ENCODE results near the gene MOGAT1. TPM values are rescaled to one million over a fixed set of nuclear protein-coding genes. Genes with fewer than 3 reads are reported as not detected.

The MOGAT1 gene
- total and polyA plus RNA-seq, 2 of the 13 experiments (the other 11 are each of a cell fraction or from before 2014, with no cell fraction given), result 0.98 to 4.3 TPM

DNA sequence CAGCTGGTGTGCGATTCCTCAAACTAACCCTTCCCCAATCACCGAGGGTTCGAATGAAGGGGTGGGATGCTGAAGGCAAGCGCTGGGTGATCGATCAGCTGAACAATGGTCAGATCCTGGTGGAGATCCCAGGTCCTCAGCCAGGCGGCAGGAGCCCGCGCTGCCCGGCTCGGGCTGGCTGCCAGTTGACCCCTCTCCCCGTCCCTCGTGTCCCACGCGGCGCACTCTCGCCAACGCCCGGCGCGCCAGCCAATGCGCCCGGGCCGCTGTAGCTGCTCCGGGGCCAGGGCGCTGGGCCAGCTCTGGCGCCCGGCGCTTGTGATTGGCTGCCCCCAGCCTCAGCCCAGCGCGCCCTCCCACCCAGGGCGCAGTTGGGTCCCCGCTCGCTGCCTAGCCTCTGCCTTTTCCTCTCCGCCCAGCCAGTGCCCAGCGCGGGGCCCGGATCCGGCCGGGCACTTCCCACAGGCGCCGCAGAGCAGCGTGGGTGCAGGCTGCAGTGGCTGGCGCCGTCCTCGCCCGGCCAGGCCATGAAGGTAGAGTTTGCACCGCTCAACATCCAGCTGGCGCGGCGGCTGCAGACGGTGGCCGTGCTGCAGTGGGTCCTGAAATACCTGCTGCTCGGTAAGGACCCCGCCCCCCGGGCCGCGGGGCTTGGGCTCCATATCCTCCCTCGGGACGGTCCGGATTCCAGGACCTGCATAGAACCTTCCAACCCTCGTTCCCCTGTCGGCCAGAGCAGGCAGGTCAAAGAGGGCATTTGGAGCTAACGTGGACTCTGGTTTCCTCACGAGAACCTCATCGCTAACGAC is at the start of gene MOGAT1 (continued):
- TF ChIP-seq SMAD3 (CRISPR knock-in tag; IDR thresholded peaks at IDR 0.05) (no peak), BRCA1 (CRISPR knock-in tag; IDR thresholded peaks at IDR 0.05) (no peak), SRSF4 (IDR thresholded peaks at IDR 0.05; ENCODE audit: low read depth, low read length, poor library complexity, severe bottlenecking) (no peak), ZNF782 (CRISPR knock-in tag; IDR thresholded peaks at IDR 0.05; ENCODE audit: borderline replicate concordance) (peak; percentile 85), ZNF143 (CRISPR knock-in tag; IDR thresholded peaks at IDR 0.05) (peak; percentile 48; the same call in 1 of the 2 replicates), PITX1 (CRISPR knock-in tag; IDR thresholded peaks at IDR 0.05) (peak; percentile 67; the same call in 1 of the 2 replicates), KLF9 (CRISPR knock-in tag; IDR thresholded peaks at IDR 0.05; ENCODE audit: low read depth) (no peak), SKI (IDR thresholded peaks at IDR 0.05; ENCODE audit: partially characterized antibody) (peak; percentile 54)
- TF ChIP-seq, protein P1, sequence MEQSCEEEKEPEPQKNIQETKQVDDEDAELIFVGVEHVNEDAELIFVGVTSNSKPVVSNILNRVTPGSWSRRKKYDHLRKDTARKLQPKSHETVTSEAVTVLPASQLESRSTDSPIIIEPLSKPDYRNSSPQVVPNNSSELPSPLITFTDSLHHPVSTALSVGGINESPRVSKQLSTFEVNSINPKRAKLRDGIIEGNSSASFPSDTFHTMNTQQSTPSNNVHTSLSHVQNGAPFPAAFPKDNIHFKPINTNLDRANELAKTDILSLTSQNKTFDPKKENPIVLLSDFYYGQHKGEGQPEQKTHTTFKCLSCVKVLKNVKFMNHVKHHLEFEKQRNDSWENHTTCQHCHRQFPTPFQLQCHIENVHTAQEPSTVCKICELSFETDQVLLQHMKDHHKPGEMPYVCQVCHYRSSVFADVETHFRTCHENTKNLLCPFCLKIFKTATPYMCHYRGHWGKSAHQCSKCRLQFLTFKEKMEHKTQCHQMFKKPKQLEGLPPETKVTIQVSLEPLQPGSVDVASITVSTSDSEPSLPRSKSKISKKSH (CRISPR knock-in tag; IDR thresholded peaks at IDR 0.05; ENCODE audit: borderline replicate concordance), result peak; percentile 34
- TF ChIP-seq, protein P2, sequence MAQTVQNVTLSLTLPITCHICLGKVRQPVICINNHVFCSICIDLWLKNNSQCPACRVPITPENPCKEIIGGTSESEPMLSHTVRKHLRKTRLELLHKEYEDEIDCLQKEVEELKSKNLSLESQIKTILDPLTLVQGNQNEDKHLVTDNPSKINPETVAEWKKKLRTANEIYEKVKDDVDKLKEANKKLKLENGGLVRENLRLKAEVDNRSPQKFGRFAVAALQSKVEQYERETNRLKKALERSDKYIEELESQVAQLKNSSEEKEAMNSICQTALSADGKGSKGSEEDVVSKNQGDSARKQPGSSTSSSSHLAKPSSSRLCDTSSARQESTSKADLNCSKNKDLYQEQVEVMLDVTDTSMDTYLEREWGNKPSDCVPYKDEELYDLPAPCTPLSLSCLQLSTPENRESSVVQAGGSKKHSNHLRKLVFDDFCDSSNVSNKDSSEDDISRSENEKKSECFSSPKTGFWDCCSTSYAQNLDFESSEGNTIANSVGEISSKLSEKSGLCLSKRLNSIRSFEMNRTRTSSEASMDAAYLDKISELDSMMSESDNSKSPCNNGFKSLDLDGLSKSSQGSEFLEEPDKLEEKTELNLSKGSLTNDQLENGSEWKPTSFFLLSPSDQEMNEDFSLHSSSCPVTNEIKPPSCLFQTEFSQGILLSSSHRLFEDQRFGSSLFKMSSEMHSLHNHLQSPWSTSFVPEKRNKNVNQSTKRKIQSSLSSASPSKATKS (CRISPR knock-in tag; IDR thresholded peaks at IDR 0.05), result no peak
- TF ChIP-seq, protein P3, sequence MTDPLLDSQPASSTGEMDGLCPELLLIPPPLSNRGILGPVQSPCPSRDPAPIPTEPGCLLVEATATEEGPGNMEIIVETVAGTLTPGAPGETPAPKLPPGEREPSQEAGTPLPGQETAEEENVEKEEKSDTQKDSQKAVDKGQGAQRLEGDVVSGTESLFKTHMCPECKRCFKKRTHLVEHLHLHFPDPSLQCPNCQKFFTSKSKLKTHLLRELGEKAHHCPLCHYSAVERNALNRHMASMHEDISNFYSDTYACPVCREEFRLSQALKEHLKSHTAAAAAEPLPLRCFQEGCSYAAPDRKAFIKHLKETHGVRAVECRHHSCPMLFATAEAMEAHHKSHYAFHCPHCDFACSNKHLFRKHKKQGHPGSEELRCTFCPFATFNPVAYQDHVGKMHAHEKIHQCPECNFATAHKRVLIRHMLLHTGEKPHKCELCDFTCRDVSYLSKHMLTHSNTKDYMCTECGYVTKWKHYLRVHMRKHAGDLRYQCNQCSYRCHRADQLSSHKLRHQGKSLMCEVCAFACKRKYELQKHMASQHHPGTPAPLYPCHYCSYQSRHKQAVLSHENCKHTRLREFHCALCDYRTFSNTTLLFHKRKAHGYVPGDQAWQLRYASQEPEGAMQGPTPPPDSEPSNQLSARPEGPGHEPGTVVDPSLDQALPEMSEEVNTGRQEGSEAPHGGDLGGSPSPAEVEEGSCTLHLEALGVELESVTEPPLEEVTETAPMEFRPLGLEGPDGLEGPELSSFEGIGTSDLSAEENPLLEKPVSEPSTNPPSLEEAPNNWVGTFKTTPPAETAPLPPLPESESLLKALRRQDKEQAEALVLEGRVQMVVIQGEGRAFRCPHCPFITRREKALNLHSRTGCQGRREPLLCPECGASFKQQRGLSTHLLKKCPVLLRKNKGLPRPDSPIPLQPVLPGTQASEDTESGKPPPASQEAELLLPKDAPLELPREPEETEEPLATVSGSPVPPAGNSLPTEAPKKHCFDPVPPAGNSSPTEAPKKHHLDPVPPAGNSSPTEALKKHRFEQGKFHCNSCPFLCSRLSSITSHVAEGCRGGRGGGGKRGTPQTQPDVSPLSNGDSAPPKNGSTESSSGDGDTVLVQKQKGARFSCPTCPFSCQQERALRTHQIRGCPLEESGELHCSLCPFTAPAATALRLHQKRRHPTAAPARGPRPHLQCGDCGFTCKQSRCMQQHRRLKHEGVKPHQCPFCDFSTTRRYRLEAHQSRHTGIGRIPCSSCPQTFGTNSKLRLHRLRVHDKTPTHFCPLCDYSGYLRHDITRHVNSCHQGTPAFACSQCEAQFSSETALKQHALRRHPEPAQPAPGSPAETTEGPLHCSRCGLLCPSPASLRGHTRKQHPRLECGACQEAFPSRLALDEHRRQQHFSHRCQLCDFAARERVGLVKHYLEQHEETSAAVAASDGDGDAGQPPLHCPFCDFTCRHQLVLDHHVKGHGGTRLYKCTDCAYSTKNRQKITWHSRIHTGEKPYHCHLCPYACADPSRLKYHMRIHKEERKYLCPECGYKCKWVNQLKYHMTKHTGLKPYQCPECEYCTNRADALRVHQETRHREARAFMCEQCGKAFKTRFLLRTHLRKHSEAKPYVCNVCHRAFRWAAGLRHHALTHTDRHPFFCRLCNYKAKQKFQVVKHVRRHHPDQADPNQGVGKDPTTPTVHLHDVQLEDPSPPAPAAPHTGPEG (CRISPR knock-in tag; IDR thresholded peaks at IDR 0.05), result peak; percentile 62; the same call in 1 of the 2 replicates
- TF ChIP-seq, protein P4, sequence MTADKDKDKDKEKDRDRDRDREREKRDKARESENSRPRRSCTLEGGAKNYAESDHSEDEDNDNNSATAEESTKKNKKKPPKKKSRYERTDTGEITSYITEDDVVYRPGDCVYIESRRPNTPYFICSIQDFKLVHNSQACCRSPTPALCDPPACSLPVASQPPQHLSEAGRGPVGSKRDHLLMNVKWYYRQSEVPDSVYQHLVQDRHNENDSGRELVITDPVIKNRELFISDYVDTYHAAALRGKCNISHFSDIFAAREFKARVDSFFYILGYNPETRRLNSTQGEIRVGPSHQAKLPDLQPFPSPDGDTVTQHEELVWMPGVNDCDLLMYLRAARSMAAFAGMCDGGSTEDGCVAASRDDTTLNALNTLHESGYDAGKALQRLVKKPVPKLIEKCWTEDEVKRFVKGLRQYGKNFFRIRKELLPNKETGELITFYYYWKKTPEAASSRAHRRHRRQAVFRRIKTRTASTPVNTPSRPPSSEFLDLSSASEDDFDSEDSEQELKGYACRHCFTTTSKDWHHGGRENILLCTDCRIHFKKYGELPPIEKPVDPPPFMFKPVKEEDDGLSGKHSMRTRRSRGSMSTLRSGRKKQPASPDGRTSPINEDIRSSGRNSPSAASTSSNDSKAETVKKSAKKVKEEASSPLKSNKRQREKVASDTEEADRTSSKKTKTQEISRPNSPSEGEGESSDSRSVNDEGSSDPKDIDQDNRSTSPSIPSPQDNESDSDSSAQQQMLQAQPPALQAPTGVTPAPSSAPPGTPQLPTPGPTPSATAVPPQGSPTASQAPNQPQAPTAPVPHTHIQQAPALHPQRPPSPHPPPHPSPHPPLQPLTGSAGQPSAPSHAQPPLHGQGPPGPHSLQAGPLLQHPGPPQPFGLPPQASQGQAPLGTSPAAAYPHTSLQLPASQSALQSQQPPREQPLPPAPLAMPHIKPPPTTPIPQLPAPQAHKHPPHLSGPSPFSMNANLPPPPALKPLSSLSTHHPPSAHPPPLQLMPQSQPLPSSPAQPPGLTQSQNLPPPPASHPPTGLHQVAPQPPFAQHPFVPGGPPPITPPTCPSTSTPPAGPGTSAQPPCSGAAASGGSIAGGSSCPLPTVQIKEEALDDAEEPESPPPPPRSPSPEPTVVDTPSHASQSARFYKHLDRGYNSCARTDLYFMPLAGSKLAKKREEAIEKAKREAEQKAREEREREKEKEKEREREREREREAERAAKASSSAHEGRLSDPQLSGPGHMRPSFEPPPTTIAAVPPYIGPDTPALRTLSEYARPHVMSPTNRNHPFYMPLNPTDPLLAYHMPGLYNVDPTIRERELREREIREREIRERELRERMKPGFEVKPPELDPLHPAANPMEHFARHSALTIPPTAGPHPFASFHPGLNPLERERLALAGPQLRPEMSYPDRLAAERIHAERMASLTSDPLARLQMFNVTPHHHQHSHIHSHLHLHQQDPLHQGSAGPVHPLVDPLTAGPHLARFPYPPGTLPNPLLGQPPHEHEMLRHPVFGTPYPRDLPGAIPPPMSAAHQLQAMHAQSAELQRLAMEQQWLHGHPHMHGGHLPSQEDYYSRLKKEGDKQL (CRISPR knock-in tag; IDR thresholded peaks at IDR 0.05; ENCODE audit: low read depth), result peak; percentile 47

All from HepG2 (cell line).